ENCODE data around the gene ALLC. TPM values are rescaled to one million over a fixed set of nuclear protein-coding genes. Genes with fewer than 3 reads are reported as not detected.

ALLC gene
- total RNA-seq, 4 donors from 2014 or later = not detected

DNA sequence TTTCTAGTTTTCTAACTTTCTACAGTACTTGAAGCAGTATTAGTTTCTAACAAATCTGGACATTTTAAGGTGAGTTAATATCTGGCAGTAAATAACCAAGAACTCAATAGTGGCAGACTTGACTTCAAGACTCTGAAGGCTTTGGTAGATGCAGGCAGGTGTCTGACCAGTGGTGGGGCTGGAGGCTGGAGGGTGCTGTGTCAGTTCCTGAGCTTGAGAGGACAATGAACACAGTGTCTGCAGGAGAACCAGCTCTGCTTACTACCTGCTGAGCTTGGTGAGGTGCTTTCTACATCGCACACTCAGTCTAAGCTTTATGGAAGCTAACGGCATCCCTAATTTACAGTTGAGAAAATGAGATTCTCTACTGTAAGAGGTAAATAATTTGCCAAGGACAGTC is 21.2 kb downstream of the ALLC start:
- no peak for DNase-seq
- TF ChIP-seq POLR2A (IDR thresholded peaks at IDR 0.05) = no peak
- TF ChIP-seq, protein P1, sequence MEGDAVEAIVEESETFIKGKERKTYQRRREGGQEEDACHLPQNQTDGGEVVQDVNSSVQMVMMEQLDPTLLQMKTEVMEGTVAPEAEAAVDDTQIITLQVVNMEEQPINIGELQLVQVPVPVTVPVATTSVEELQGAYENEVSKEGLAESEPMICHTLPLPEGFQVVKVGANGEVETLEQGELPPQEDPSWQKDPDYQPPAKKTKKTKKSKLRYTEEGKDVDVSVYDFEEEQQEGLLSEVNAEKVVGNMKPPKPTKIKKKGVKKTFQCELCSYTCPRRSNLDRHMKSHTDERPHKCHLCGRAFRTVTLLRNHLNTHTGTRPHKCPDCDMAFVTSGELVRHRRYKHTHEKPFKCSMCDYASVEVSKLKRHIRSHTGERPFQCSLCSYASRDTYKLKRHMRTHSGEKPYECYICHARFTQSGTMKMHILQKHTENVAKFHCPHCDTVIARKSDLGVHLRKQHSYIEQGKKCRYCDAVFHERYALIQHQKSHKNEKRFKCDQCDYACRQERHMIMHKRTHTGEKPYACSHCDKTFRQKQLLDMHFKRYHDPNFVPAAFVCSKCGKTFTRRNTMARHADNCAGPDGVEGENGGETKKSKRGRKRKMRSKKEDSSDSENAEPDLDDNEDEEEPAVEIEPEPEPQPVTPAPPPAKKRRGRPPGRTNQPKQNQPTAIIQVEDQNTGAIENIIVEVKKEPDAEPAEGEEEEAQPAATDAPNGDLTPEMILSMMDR (IDR thresholded peaks at IDR 0.05) = no peak
- Histone ChIP-seq H3K36me3 (no peaks in the 10 kb centered on the region), H3K27ac (no peak overlapping the region), H3K4me1 (no peaks in the 10 kb centered on the region), H3K9me3 (no peaks in the 10 kb centered on the region), H3K27me3 (no peaks in the 10 kb centered on the region), H3K4me3 (no peak overlapping the region)

DNA sequence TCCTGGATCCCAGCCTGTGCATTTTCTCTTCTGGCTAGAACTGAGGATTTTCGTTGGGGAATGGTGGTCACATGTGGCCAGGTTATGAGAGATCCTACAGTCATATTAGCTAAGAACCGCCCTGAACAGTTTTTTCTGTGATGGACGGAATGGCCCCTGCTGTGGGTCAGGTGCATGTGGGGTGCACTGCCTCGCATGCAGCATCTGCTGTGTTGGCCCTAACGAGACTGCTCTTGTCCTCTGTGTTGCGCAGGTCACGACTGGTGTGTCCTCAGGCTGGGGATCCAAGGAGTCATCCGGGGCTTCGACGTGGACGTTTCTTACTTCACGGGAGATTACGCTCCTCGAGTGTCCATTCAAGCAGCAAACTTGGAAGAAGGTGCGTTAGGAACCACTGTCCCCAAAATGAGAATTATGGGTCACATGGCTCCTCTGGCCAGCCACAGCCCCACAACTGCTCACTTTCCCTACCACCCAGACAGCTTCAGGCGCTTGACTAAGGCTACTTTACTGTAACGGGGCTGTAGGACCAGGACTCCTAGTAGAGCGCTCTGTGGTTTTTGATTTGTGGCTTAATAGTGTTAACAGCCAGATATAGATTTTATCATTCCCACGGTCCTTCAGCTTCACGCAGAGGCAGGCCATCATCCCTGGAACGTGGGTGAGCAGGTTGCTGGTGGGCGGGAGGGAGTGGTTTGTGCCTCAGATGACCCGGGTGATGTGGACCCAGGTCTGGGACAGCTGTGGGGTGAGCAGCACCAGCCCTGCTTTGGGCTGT is 21.8 kb downstream of the ALLC start:
- no peaks in the 10 kb centered on the region for H3K4me1 ChIP-seq
- no peaks in the 10 kb centered on the region for H3K36me3 ChIP-seq
- no peak overlapping the region for H3K4me3 ChIP-seq
- no peaks in the 10 kb centered on the region for H3K9me3 ChIP-seq
- DNase-seq = no peak
- H3K27me3 ChIP-seq = no peaks in the 10 kb centered on the region
- no peak for TF ChIP-seq POLR2A (IDR thresholded peaks at IDR 0.05)
- TF ChIP-seq, protein P1 (IDR thresholded peaks at IDR 0.05) = no peak
- no peak overlapping the region for H3K27ac ChIP-seq

DNA sequence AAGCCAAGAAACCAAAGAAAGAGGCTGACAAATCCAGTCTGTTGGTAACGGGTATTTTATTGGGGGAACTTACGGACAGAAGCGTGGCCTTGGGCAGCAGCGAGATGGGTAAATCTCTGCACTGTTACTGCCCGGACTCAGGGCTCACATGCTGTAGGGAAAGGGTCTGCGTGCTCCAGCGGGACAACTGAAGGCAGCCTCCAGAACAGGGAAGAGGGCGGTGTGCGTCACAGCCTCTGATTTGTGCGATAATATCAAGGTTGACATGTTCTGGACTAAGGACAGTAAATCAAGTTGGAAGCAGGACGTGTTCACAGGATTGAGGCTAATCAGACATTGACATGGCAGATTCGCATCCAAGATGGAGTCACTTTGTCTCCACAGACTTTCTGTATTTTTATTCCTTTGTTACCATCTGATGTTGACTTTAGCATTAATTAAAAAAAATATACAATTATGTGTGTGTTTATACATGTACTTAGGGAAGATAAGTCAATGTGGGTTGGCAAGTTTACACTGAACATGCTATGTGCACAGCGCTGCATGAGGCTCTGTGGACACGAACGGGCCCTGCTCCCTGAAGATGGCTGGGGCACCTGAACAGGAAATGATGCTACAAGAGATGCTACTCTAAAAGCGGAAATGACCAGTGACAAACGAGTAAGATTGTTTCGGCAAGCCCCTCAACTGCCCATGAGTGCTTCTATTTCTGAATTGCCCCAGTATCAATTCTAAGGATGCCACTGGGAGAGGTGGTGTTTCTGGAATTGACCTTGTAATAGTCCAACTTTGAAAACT is 22.7 kb downstream of the ALLC start:
- H3K9me3 ChIP-seq = no peaks in the 10 kb centered on the region
- no peaks in the 10 kb centered on the region for H3K4me1 ChIP-seq
- H3K4me3 ChIP-seq = no peak overlapping the region
- no peaks in the 10 kb centered on the region for H3K27me3 ChIP-seq
- no peaks in the 10 kb centered on the region for H3K36me3 ChIP-seq
- TF ChIP-seq POLR2A (IDR thresholded peaks at IDR 0.05) = no peak
- TF ChIP-seq, protein P1 (IDR thresholded peaks at IDR 0.05) = no peak
- DNase-seq = no peak
- H3K27ac ChIP-seq = no peak overlapping the region

DNA sequence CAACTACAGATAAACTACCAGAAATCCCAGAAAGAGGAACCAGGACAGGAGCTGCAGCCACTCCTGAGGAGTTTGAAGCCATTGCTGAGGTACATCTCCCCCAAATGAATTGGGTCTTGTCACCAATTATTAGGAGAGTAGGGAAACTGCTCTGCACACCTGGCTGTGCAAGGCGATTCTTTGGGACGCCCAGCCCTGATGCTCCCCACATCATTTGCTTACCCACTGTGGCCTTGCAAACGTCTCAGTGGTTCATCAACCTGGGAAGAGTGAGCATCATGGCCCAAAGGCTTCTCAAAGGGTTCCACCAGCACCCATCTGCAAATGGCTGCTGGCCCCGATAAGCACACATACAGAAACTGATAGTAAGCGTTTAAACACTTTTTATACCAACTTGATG is 23.6 kb downstream of the ALLC start:
- TF ChIP-seq, protein P1 (IDR thresholded peaks at IDR 0.05) = no peak
- no peak for TF ChIP-seq POLR2A (IDR thresholded peaks at IDR 0.05)
- no peak overlapping the region for H3K4me3 ChIP-seq
- H3K27ac ChIP-seq = no peak overlapping the region
- H3K4me1 ChIP-seq = no peaks in the 10 kb centered on the region
- no peaks in the 10 kb centered on the region for H3K36me3 ChIP-seq
- no peaks in the 10 kb centered on the region for H3K27me3 ChIP-seq
- H3K9me3 ChIP-seq = no peaks in the 10 kb centered on the region
- DNase-seq = no peak

DNA sequence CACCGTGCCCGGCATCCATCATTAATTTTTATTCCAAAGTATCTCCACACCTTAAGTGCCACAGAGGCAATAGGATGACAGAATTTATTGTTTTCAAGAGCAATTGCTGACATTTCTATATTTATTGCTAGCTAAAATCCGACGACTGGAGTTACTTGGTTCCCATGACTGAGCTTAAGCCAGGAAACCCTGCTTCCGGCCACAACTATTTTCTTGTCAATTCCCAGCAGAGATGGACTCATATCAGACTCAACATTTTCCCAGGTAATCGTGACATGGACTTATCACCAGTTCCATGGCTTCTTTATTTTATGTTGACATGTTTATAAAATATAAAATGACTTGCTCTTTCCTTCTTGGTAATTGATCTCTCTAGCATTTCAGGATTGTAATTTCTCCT is 24.8 kb downstream of the ALLC start:
- H3K9me3 ChIP-seq = no peaks in the 10 kb centered on the region
- no peak overlapping the region for H3K27ac ChIP-seq
- no peaks in the 10 kb centered on the region for H3K4me1 ChIP-seq
- DNase-seq = no peak
- H3K27me3 ChIP-seq = no peaks in the 10 kb centered on the region
- H3K4me3 ChIP-seq = no peak overlapping the region
- TF ChIP-seq, protein P1 (IDR thresholded peaks at IDR 0.05) = no peak
- no peak for TF ChIP-seq POLR2A (IDR thresholded peaks at IDR 0.05)
- no peaks in the 10 kb centered on the region for H3K36me3 ChIP-seq
